HG02852 (cell line): ENCODE measurements around the gene KRT32.

Experiments
- ATAC-seq: cut with Tn5 transposase; IDR thresholded peaks from one replicate; pipeline ENCODE4 v1.9.1; 2021; ENCODE audit warnings: mild to moderate bottlenecking, moderate library complexity; ENCODE audit not compliant: unreplicated experiment

Gene KRT32

DNA sequence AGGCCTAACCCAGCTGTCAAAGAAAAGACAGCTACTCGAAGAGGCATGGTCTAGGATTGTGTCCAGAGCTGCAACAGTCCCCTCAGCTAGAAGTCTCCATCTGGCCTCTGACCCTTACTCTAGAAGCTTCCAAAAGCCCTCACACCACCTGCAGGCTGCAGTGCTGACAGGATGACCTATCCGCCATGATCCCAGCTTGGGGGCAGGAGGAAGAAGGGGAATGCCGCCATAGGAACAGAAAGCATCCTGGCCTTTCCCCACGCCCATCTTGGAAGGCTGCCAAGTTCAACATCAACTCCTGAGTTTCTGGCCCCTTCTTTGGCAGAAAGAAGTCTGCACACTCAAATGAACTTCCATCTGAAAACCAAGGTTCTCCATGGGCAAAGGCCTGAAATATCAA, 25.6 kb upstream of the KRT32 start:
- no peak for ATAC-seq

DNA sequence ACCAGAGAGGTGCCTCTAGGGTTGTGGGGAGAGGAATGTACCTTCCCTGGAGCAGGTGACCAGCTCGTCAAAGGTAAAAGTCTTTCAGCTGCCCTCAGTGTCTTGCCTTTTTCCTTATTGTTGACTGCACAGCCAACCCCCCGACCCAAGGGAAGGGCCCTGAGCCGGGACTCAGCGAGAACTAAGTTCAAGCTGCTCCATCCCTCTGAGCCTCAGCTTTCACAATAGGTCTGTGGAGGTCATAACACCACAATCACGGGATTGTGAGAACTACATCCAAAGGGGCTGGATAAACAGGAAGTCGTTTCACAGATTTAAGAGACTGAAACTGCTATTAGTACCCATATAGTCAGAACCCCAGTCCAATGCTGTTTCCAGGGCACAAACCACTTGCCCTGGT, 25.2 kb upstream of the KRT32 start:
- no peak for ATAC-seq

DNA sequence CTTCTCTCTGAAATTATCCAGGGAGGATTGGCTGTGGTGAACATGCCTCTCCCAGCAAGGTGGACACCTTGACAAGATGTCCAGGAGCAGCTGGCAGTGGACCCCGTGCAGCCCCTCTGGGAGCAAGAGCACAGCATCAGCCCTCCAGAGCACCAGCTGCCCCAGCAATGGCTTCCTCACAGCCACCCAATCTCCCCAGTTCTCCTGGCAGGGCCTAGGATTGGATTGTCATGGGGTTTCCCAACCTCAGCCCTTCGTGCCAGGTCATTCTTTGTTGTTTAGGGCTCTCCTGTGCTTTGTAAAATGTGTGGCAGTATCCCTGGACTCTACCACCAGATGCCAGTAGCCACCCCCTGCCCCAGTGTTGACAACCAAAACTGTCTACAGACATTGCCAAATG, 24.3 kb upstream of the KRT32 start:
- ATAC-seq = no peak

DNA sequence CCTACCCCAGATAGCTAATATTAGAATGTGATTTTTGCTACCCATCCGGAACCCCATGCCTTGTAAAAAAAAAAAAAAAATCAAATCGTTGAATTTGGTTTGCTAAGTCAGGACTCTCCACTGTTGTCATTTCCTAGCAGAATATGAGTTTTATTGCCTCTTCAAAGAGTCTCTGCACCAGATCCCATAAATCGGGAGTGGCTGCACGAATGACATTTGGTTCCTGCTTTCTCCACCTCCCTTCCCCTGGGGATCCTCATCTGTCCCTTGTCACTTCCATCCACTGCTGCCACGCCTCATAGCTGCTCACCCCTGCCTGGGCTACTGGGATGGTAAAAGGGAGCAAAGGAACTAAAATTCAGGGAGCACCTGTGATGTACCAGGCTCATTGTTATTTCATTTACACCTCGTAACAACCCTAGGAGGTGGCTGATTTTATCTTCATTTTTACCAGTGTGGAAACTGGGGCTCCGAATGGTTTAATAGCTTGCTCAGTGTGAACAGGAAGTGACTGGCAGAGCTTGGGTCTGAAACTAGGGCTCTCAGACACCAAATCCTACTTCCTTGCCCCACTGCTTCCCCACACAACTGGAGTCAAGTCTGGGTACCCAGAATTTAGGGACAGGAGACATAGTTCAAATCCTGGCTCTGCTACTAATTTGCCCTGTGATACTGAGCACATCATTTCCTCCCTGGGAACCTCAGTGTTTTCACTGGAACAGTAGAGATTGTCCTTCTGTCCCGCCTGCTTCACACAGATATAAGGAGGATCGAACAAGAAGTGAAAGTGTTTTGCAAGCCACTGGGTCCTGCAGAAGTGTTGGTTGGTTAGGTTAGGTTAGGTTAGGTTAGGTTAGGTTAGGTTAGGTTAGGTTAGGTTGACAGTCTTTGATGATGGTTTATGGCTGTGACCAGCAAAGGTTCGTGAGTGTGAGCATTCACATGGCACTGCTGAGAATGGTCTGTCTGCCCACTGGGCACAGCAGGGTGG, 23.1 kb upstream of the KRT32 start:
- no peak for ATAC-seq

DNA sequence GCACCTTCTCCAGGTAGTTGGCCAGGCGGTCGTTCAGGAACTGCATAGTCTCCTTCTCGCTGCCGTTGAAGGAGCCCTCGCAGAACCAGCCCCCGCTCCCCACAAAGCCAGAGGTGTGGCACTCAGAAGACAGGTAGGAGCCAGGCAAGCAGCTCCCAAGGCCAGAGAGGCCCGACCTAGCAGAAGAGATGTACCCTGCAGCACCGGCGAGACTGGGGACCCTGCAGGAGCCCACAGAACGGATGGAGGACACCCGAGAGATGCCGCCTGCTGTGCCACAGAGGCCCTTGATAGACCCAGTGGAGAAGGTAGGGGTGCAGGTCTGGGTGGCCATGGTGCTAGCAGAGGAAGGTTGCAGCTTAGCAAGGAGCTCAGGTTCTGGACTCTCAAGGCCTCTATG, 22.3 kb upstream of the KRT32 start, which contains the start of gene KRT36:
Gene KRT36, minus strand, starts transcription at position 380 of the 400 bp plus-strand sequence. Its CDS starts 46 bp downstream, at position 334.
- ATAC-seq = no peak

DNA sequence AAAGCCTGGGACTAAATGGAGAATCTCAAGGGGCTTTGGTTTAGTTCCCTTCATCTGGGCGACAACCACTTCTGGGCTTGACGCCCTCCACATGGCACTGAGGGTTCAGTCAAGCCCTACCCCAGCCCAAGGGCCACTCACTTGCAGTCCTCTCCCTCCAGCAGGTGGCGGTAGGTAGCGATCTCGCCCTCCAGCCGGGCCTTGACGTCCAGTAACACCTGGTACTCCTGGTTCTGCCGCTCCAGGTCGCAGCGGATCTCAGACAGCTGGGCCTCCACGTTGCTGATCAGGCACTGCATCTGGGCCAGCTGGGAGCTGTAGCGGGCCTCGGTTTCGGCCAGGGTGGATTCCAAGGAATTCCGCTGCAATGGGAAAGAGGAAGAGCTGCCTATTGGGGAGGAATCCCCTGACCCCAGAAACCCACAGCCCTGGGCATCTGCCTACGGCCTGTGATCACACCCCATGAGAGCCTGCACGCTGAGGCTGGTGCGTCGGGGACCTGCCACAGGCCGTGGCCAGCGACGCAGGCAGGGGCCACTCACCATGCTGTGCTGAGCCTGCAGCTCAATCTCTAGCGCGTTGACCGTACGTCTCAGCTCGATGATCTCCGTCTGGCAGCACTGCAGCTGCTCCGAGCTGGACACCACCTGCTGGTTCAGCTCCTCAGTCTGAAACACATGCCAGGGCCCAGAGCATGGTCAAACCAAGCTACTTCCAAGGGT, 19.8 kb upstream of the KRT32 start:
- no peak for ATAC-seq

DNA sequence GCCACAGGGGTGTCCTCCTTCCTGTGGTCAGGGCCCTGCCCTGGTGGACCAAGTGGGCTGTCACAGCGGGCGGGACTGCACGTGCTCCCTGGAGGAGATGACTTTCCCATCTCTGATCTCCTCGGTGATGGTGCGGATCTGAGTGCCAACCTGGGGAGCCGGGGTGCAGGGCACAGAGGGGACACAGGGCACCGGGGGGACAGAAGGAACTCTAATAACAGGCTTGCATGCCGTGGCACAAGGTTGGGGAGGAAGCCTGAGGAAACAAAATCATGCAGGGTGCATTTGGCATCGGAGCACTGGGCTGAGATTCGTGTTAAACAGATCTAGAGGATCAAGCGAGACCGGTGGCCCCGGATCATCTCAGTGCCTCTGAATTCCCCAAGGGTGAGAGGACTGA, 19.1 kb upstream of the KRT32 start:
- no peak for ATAC-seq

DNA sequence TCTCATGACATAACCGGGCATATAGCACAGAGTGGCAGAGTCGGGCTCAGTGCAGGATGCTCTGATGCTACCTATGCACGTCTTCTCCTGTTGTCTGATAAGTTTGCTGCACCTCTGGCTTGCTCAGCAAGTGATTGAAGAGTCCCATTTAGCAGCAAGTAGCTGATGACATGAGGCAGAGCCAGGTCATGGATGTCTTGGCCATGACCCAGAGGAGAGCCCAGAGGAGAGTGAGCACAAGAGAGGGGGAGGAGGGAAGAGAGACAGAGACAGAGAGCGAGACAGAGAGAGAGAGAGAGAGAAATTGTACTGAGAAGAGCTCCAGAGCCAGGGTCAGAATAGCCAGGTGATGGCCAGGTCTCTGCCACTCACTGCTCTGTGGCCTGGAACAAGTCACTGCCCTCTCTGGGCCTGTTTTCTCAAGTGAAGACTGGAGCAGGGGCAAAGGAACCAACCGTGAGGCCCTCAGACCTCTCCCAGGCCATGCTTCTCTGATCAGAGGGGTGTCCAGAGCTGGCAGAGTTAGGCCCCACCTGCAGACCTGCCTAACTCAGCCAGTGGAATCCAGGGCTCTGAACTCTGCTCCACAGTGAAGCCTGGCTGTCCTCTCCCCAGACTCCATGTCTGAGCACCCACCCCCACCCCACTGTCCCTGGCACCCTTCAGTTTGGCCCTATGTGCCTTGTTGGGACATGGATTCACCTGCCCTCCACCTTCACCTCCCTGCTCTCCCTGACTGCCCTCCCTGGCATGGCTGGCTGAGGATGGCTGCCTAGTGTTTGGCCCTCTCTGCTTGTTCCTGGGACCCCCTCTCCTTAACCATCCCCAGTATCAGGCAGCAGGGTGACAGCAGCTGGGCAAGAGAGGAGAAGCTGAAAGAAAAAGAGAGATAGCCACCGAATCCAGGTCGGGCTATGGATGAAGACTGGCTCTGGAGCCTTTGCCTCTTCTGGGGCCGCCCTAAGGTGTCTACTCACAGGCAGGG, 18.0 kb upstream of the KRT32 start:
- no peak for ATAC-seq

DNA sequence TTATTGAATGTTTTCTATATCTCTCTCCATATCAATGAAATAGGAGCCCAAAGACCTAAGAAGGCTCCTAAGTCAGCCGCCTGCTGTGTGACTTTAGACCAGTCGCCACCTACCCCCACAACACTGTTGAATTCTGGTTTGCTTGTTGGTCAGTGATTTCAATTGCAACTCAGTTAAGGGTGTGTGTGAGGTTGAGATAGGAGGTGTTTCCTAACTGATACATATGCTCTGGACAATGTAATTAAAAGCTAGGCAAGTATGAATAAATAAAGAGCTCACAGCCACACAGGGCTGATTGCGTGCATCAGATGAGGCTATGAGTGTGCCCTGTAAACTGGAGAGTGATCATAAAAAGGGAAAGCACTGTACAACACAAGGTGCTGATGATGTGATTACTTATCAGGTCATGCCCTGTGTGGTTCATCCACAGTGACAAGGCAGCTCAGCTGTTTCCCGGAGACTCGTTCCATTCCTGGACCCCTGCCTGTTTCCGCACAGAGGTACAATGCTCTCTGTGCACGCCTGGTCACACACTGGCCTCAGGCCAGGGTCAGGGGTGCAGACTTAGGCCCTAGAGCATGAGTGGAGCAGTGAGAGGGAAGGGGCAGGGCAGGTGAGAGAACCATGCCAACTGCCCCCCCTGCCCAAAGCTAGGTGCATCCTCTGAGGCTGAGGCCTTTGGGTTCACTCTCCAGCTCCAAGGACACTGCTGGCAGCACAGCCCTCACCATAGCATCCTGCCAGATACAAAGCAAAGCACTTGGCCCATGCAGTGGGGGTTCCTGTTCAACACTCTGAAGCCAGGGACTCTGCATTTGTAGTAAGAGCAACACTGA, 17.0 kb upstream of the KRT32 start:
- ATAC-seq = no peak

DNA sequence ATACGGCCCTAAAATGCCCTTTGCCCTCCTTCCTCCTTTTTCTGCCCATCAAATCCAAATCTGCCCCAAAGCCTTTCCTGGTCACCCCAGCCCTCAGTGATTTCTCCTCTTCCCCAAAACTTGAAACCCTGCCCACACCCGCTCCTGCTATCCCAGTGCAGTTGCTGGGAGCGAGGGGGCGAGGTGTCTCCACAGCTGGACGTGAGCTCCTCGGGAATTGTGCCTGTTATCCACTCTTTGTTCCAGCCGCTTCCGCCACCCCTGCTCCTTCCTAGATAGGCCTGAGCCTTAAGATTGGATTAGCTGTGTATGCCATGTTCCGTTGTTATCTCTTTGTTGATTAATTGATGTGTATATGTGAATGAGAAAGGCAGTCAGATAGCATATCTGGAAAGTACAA, 16.3 kb upstream of the KRT32 start:
- ATAC-seq = no peak

DNA sequence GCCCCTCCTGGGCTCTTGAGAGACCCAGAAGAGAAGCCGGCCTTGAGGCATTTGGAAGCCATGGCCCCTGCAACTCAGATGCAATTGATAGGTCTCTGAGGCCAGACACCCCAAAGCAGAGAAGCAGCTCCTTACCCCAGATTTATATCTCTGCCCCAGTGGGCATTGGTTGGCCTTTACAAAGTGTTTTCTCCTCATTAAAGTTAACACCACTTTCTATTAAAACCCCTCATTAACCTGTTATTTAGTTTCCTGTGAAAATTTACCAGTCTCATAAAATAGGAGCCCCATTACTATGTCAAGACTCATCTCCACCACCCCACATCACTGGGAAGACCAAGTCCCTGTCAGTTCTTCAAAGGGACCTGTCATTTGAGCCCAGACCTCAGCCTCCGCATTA, 13.8 kb upstream of the KRT32 start, which contains the start of gene KRT35:
Gene KRT35, minus strand, starts transcription at position 116 of the 400 bp plus-strand sequence. Its CDS starts 54 bp downstream, at position 62.
- ATAC-seq = no peak

DNA sequence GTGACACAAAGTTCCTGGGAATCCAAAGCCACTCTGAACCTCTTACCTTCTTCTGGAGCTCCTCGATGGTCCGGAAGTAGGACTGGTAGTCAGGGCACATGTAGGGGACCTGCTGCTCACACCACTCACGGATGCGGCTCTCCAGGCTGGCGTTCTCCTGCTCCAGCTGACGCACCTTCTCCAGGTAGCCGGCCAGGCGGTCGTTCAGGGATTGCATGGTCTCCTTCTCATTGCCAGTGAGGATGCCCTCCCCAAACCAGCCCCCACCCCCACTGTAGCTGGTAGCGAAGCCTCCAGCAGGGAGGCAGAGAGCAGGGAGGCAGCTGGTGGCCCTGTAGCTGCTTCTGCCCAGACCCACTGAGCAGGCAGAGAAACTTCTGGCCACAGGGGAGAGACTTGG, 13.4 kb upstream of the KRT32 start:
- ATAC-seq = no peak

DNA sequence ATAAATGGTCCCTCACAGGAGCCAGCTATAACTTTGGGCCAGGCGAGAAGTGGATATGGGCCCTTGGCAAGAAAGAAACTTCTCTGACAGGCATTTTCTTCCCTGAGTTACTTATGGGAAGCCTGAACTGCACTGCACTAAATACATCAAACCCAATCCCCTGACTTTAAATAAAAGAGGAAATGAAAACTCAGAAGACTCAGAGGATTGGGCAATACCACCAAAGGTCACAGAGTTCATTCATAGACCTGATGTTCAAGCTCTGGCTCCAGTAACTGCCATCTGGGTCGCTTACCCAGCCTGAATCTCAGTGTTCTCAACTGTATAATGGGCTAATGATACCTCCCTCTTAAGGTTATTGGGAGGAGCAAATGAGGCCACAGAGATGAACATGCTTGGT, 12.9 kb upstream of the KRT32 start:
- no peak for ATAC-seq

DNA sequence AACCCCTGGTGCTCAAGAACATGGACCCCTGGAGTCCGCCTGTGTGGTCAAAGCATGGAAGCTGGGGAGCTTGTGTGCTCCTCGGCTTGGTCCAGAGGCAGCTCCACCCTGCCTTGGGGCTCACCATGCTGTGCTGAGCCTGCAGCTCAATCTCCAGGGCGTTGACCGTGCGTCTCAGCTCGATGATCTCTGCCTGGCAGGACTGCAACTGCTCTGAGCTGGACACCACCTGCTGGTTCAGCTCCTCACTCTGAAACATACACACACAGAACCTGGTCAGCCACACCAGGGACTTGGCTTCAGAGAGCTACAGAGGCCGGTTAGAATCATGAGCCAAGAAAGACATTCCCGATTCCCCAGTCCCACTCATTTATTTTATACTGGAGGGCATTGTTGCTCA, 11.1 kb upstream of the KRT32 start:
- ATAC-seq = no peak

DNA sequence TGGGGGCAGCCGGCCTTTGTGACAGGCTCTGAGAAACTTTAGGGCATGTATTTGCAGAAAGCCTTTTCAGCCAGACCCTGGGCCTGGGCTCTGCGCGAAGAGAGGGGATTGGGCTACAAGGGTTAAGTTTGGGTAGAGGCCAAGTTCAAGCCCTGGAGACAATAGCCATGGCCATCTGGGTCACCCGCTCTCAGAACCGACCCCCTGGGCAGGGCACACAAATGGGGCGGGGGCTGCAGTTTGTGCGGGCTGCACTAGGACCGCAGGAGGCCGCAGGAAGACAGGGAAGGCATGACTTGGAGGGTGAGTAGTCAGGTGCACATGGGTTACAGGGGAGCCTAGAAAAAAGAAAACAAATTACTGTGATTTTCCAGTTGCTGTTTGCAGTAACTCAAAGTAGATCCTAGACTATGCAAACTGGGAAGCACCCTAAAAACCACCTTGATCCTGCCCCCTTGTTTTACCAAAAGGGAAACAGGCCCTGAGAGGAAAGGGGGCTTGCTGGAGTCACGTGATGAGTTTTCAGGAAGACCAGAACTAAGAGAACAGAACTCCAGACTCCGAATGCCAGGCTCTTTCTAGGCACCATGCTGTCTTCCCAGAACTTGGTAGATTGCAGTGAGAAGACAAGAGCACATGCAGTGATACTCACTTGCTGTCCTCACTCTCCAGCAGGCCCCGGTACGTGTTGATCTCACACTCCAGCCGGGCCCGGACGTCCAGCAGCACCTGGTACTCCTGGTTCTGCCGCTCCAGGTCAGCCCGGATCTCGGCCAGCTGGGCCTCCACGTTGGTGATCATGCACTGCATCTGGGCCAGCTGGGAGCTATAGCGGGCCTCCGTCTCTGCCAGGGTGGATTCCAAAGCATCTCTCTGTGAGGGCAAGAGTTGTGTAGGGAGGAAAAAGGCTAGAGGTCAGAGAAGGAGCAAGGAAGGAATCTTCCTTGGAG, 10.0 kb upstream of the KRT32 start:
- ATAC-seq = no peak

DNA sequence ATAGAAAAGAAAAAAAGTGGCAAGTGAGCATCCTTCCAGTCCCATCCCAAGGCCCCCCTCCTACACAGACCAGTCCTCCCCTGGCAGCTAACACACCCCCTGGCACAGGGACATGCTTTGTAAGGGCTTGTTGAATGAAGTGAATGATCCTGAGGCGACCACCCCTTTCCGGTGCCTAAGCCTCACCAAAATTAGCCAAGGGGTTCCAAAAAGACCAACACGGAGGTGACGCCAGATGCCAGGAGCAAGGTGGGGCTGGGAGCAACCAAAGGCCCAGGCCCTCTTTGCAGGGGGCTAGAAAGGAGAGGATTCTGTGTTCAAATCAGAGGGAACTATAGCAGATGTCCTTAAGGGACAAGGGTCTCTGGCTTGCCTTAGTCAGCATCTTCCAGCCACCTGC, 8.2 kb upstream of the KRT32 start:
- ATAC-seq = no peak

DNA sequence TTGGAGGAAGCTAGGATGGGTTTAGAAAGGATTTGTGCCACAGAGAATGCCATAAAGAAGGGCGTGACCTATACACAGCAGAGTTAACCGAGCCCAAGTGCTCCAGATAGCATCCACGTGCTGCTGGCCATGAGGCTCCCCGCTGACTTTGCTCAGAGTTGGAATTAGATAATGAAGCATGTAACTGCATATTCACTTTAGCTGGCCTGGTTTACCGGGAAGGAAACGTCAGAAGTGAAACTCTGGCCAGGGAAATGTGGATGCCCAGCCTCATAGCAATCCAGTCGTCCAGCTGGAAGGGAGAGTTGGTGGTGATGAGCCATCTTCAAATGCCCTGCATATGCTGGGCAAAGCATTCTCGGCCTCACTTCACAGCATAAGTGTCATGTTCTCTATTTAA, 7.7 kb upstream of the KRT32 start:
- no peak for ATAC-seq

DNA sequence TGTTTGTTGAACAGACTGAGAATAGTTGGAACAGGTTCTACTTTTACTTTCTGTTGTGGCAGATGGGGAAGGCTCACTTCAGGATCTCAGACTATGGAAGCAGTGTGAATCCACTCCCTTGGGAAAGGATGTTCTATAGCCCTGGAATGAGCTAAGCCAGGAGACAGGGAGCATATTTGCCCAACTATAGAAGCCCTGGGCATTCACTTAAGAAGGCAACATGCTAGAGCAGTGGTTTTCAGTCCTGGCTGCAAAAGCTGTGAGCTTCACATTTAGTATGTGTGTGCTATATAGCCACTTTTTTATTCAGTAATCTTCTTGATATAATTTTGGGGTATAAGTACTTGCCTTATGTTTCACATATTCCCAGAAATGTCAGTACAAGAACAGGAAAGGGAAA, 1.2 kb upstream of the KRT32 start:
- ATAC-seq = no peak

DNA sequence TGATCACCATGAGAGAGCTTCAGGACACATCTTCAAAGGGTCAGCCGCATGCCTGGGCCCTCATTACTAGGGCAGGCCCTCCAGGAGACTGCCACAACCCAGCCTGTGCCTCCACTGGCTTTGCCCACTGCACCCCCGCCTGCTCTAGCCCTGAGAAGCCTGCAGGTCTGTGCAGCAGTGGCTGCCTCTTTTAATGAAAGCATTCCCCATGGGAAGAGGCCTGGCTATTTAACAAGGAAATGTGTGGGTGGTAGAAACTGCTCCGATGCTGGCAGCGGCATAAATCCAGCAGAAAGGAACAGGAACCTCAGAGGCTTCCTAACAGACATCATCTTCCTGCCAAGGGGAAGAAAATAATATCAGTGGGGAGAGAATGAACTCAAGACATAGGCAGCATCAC, 375 bp upstream of the KRT32 start:
- ATAC-seq = no peak
